ENCODE results near the gene RASA2.

RASA2 gene

GRCh38 chr3:141500397-141500796 is 13.6 kb downstream of the RASA2 start:
- no peak overlapping the region for H3K27ac ChIP-seq
- H3K4me3 ChIP-seq: no peak overlapping the region
- no peak for TF ChIP-seq CTCF (IDR thresholded peaks at IDR 0.05)
- DNase-seq (ENCODE audit: low spot score): no peak

- Histone ChIP-seq H3K4me3 (no peak overlapping the region), H3K27ac (no peak overlapping the region)
- DNase-seq (ENCODE audit: low spot score): no peak
- TF ChIP-seq CTCF (IDR thresholded peaks at IDR 0.05): no peak
Measured at GRCh38 chr3:141505166-141505565, 18.3 kb downstream of the RASA2 start.

- Histone ChIP-seq H3K27ac (no peak overlapping the region), H3K4me3 (no peak overlapping the region)
- no peak for DNase-seq (ENCODE audit: low spot score)
- no peak for TF ChIP-seq CTCF (IDR thresholded peaks at IDR 0.05)
Measured at GRCh38 chr3:141506071-141506470, 19.2 kb downstream of the RASA2 start.

GRCh38 chr3:141507392-141508066 is 20.7 kb downstream of the RASA2 start:
- no peak for DNase-seq (ENCODE audit: low spot score)
- no peak overlapping the region for H3K4me3 ChIP-seq
- no peak for TF ChIP-seq CTCF (IDR thresholded peaks at IDR 0.05)
- no peak overlapping the region for H3K27ac ChIP-seq

- TF ChIP-seq CTCF (IDR thresholded peaks at IDR 0.05): no peak
- Histone ChIP-seq H3K27ac (no peak overlapping the region), H3K4me3 (no peak overlapping the region)
- DNase-seq (ENCODE audit: low spot score): no peak
Measured at GRCh38 chr3:141508067-141508436, 21.2 kb downstream of the RASA2 start.

- H3K27ac ChIP-seq: no peak overlapping the region
- no peak overlapping the region for H3K4me3 ChIP-seq
- no peak for TF ChIP-seq CTCF (IDR thresholded peaks at IDR 0.05)
- no peak for DNase-seq (ENCODE audit: low spot score)
Measured at GRCh38 chr3:141511361-141511760, 24.5 kb downstream of the RASA2 start.

GRCh38 chr3:141514382-141514781 is 27.6 kb downstream of the RASA2 start:
- no peak for TF ChIP-seq CTCF (IDR thresholded peaks at IDR 0.05)
- H3K4me3 ChIP-seq: no peak overlapping the region
- no peak for DNase-seq (ENCODE audit: low spot score)
- no peak overlapping the region for H3K27ac ChIP-seq

All from coronary artery (tissue), 2 donors.